Neural cell (in vitro differentiated cells): ENCODE results near the gene TBCC.

Source experiments
- EZH2 ChIP-seq: fragments of 200-600, 300-800 bp; shearing (Covaris generic), sonication (generic); IDR thresholded peaks from 2 replicates; pipeline ENCODE4 v1.6.1; 2014; ENCODE audit warnings: antibody characterized with exemption, low read length, borderline replicate concordance, mild to moderate bottlenecking; ENCODE audit not compliant: insufficient read depth, poor library complexity, severe bottlenecking
- TF ChIP-seq, protein P1 (sequence below): fragments of 450-650 bp; IDR thresholded peaks from 2 replicates; pipeline ENCODE4 v1.5.1; 2014; ENCODE audit warnings: antibody characterized with exemption, mild to moderate bottlenecking, moderate library complexity; ENCODE audit not compliant: poor library complexity, severe bottlenecking
- TF ChIP-seq, protein P2 (sequence below): IDR thresholded peaks from 2 replicates; pipeline ENCODE4 v1.6.1; 2012; ENCODE audit warnings: borderline replicate concordance

DNA sequence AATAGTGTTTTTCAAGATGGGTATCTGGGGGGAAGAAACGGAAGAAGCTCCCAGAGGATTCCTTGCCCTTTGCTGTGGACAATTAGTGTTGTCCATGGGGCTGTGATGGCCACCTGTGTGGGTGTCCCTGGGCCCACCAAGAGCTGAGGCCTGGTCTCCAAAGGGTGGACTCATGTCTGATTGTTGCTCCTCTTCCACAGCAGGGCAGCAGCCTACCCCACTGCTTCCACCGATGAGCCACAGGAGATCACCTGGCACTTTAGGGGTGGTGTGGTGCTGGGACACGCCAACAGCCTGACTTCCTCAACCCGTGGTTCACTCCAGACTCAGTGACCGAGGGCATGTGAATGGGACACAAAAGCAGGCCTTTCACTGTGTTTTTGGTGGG lies 48.6 kb downstream of the TBCC start:
- TF ChIP-seq, protein P1, sequence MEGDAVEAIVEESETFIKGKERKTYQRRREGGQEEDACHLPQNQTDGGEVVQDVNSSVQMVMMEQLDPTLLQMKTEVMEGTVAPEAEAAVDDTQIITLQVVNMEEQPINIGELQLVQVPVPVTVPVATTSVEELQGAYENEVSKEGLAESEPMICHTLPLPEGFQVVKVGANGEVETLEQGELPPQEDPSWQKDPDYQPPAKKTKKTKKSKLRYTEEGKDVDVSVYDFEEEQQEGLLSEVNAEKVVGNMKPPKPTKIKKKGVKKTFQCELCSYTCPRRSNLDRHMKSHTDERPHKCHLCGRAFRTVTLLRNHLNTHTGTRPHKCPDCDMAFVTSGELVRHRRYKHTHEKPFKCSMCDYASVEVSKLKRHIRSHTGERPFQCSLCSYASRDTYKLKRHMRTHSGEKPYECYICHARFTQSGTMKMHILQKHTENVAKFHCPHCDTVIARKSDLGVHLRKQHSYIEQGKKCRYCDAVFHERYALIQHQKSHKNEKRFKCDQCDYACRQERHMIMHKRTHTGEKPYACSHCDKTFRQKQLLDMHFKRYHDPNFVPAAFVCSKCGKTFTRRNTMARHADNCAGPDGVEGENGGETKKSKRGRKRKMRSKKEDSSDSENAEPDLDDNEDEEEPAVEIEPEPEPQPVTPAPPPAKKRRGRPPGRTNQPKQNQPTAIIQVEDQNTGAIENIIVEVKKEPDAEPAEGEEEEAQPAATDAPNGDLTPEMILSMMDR, result no peak
- TF ChIP-seq, protein P2, sequence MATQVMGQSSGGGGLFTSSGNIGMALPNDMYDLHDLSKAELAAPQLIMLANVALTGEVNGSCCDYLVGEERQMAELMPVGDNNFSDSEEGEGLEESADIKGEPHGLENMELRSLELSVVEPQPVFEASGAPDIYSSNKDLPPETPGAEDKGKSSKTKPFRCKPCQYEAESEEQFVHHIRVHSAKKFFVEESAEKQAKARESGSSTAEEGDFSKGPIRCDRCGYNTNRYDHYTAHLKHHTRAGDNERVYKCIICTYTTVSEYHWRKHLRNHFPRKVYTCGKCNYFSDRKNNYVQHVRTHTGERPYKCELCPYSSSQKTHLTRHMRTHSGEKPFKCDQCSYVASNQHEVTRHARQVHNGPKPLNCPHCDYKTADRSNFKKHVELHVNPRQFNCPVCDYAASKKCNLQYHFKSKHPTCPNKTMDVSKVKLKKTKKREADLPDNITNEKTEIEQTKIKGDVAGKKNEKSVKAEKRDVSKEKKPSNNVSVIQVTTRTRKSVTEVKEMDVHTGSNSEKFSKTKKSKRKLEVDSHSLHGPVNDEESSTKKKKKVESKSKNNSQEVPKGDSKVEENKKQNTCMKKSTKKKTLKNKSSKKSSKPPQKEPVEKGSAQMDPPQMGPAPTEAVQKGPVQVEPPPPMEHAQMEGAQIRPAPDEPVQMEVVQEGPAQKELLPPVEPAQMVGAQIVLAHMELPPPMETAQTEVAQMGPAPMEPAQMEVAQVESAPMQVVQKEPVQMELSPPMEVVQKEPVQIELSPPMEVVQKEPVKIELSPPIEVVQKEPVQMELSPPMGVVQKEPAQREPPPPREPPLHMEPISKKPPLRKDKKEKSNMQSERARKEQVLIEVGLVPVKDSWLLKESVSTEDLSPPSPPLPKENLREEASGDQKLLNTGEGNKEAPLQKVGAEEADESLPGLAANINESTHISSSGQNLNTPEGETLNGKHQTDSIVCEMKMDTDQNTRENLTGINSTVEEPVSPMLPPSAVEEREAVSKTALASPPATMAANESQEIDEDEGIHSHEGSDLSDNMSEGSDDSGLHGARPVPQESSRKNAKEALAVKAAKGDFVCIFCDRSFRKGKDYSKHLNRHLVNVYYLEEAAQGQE, result no peak
- no peak for TF ChIP-seq EZH2
